SKM-1 (cell line): ENCODE data around the gene COG8.

Experiments
- DNase-seq: peaks from one replicate; lab custom pipeline; 2025; ENCODE audit not compliant: unreplicated experiment; lab: John Stamatoyannopoulos, UW

Gene COG8

DNA sequence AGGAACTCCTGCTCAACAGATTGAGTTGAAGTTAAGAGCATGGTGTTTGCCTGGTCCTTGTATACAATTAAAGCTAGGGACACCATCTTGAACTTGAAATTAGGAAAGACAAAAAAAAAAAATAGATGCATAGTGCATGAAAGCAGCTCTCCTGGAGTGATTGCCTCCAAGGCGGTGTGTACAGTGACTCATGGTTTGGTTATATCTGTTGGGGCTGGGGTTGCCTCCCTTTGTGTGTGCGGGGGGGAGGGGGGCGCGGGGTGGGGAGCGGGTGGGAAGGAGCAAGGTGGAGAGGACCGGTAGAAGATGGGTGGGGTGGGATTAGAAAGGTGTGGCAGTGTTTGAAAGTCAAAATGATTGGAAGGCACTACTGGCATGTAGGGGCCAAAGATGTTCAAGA is 8.9 kb upstream of the COG8 start:
- DNase-seq, result no peak

DNA sequence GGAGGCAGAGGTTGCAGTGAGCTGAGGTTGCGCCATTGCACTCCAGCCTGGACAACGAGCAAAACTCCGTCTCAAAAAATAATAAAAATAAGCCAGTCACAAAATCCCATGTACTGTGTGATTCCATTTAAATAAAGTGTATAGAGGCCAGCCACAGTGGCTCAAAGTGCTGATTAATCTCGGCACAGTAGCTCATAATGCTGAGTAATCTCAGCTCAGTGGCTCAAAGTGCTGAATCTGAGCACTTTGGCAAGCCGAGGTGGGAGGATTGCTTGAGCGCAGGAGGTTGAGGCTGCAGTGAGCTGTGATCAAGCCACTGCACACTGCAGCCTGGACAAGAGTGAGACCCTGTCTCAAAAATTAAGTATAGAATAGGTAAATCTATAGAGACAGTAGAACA is 7.3 kb upstream of the COG8 start:
- DNase-seq, result no peak

DNA sequence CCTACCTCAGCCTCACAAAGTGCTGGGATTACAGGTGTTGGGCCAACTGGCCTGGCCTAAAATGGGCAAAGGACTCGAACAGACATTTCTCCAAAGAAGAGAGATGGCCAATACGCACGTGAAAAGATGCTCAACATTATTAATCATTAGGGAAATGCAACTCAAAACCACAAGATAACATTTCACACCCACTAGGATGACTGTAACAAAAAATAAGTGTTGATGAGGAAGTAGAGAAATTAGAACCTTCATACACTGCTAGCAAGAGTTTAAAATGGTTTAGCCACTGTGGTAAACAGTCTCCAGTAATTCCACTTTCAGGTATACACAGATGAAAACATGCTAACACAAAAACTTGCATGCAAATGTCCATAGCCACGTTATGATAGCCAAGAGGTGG is 6.6 kb upstream of the COG8 start:
- no peak for DNase-seq

DNA sequence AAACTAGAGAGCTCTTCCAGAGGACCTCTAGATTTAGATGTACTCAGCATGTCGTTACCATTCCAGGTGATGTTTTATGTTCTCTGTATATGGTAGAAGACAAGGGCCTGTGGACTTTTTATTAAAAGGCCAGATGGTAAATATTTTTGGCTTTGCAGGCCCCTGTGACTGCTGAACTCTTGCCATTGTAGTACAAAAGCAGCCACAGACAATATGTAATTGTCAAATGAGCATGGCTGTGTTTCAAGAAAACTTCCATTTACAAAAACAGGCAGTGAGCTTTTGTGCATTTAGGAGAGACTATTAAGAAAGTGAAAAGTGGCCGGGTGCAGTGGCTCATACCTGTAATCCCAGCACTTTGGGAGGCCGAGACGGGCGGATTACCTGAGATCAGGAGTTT is 4.8 kb upstream of the COG8 start:
- no peak for DNase-seq

DNA sequence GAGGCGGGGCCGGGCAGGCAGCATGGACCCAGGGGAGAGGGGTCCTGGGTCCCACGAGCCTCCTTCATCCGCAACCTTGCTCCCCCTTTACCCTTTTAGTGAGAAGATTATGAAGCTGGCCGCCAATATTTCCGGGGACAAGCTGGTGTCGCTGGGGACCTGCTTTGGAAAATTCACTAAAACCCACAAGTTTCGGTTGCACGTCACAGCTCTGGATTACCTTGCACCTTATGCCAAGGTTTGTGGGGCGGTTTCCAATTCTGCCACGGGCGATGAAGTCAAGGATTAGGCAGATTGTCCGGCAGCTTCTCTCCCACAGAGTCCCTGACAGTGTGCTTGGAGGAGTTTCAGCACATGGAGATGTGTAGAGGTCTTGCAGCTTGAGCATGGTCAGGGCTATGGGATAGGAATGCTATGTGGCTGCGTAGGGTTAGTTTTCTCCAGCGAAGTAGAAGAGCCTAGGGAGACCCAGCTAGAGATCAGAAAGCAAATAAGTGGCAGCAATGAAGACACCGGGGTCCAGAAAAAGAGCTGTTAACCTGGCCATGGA is 806 bp upstream of the COG8 start:
- no peak for DNase-seq

DNA sequence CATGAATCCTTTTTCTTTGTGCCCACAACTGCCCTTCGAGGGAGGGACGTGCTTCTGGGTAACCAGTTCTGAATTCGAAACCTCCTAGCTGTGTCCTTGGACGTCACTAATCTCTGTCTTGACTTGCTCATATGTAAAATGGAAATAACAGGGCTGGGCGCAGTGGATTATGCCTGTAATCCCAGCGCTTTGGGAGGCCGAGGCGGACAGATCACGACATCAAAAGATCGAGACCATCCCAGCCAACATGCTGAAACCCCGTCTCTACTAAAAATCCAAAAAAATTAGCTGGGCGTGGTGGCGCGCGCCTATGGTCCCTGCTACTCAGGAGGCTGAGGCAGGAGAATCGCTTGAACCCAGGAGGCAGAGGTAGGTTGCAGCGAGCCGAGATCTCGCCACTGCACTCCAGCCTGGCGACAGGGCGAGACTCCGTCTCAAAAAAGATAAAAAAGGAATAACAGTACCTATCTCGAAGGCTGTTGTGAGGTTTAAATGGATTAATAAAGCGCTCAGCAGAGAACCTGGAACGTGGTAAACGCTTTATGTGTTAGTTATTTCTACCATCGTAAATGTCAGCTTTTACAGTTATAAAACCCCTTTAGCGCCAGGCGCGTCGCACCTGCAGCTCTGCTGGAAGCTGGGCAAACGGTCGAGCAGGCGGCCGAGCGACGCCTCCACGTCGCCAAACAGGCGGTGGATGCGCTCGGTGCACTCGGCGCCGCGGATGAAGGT is 641 bp downstream of the COG8 start:
- DNase-seq, result no peak

DNA sequence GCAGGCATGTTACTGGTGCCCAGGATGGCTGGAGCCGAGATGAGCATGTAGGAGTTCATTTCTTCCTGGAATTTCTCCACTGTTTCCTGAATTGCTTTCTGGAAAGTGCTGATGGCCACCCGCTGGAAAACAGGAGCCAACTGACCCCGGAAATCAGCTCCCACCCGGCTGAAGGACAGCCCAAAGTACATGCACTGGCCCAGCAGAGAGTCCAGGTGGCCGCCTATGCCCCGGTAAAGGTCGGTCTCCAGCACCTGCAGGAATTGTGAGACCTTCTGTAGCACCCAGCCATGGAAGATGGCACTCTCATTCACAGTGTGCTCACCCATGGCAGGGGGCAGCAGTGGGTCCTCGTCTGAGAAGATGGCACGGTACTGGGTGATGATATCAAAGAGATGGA is 4.7 kb downstream of the COG8 start:
- DNase-seq, result no peak

DNA sequence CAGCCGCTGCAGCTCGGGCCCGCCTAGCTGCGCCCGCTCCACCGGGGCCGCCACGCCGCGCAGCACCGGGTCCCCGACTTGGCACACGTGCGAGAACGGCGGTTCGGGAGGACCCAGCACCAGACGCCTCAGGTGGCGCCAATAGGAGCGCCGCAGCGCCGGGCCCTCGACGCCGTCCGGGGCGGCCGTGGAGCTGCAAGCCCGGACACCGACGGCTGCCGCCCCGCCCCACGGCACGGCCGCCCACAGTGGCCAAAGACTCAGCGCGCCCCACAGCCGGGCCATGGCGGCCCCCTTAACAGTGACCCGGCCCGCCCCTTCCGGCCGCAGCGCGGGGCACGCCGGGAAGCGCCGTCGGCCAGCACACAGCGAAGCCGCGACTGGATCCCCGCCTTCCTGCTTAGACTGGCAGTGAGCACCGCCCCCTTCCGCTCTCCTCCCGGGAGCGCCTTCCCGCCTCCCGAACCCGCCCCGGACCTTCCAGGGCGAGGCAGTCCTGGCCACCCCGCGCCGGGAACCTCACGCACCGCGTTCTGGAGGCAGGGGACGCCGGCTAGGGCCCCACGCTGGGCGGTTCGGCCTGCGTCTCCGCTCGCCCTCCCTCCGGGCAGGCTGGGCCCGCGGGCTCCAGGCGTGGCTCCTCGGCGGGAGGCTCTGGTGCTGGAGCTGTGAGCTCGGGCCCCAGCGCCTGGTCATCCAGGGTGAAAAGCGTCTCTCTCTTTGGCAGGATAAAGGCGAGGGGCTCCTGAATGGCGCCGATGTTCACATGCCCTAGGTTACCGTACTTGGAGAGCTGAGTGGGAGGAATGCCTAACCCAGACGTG is 8.9 kb downstream of the COG8 start, which contains the start of gene PDF:
Gene PDF (minus strand): TSS at position 303 of the 824 bp plus-strand sequence. CDS start 18 bp downstream, at position 285.
- peak; percentile 68 for DNase-seq

DNA sequence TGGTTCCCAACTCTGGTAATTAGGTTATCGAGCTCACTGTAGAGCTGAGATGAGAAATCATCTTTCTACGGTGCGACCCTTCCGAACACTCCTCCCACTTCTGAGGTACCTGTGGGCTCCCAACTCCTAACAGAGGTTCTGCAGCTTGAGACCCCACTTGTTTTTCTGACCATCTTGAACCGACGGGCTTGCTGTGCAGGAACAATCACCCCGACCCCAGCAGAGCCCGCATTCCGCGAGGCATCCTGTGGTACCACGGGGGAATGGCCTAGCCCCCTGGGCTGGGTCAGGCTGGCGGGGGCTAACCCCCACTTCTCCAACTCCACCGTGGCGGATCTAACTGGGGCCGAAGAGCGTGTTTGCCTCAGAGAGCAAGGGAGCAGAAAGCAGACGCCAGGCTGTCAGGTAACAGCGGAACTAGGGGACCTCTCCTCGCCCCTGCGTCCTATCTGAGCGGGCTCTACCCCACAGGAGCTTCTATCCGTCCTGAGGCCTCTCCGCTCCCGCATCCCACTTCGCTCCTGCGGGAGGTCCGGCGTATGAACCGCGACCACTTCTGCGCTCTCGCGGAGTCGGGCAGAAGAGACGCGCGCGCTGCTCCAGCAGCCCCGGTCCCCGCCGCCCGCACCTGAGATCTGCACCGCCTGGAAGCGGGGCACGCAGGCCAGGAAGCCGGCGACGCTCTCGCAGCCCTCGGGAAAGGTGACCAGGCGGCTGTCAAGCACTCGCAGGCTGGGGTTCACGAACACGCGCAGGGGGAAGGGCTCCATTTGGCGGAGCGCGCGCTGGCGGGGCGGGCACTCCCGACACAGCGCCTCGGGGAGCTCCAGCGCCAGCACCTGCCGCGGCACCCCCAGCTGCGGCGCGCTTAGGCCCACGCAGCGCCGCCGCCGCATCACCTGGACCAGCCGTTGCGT is 9.7 kb downstream of the COG8 start:
- no peak for DNase-seq

DNA sequence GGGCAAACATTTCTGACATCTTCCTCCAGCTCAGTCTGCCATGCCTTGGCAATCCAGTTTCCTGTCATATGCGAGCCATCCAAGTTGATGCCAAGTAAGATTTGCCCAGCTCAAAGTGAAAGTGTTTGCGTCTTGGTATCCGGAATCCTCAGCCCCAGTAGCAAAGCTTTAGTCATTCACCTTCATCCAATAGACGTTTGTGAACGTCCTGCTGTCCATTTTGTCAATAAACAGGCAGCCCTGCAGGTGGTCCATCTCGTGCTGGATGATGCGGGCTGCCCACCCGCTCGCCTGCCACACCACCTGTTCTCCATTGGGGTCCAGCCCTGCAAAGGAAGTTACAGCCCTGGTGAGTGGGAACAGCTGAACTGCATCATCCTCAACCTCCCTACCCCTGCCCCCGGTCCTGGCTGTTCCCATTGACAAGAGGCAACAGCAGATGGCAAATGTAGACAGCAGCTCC is 10.5 kb downstream of the COG8 start:
- DNase-seq, result no peak

DNA sequence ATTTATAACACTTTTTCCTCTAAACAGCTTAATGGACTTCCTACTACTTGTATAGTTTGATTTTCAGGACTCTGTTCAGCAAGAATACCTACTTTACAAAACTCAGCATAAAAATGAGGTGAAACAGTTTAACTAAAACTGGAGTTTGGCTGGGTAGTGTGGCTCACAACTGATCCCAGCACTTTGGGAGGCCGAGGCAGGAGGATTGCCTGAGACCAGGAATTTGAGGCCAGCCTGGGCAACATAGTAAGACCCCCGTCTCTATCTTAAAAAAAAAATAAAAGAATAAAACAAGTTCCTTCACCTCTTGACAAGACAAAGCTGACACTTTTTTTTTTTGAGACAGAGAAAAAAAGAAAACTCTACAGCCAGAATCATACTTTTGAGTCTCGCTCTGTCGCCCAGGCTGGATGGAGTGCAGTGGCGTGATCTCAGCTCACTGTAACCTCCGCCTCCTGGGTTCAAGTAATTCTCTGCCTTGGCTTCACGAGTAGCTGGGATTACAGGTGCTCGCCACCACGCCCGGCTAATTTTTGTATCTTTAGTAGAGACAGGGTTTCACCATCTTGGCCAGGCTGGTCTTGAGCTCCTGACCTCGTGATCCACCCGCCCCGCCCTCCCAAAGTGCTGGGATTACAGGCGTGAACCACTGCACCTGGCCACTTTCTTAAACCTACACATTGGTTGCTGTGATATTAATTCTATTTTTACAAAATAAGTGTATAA is 11.6 kb downstream of the COG8 start:
- DNase-seq, result no peak

DNA sequence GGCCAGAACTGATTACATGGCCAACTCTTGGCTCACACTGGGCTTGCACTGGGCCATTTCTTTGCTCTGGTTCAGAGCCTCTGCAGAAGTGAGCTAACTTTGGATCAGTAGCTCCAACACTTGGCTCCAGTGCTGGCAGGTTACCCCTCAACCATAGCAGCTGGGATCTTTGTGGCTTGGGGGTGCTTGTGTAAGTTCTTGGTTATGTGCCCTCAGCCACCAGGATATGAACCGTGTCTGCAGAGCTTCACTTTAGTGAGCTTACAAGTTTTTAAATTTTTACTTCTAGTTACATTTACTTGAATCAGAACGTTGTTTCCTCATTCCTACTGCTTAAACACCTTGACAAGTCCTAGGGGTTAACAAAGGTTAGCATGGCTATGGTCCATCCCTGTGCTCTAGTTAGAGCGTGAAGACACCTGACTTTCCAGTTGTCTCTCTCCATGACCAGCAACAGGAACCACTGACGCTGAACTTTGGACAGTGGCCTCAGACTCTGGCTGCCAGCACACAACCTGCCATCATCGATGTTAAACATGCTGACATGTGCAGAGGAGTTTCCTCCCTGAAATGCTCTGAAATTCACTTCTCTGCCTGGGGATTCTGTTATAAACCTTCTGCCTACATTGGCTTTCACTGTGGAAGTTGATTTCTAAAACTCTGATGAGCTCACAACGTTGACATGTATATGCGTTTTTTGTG is 13.0 kb downstream of the COG8 start:
- no peak for DNase-seq

DNA sequence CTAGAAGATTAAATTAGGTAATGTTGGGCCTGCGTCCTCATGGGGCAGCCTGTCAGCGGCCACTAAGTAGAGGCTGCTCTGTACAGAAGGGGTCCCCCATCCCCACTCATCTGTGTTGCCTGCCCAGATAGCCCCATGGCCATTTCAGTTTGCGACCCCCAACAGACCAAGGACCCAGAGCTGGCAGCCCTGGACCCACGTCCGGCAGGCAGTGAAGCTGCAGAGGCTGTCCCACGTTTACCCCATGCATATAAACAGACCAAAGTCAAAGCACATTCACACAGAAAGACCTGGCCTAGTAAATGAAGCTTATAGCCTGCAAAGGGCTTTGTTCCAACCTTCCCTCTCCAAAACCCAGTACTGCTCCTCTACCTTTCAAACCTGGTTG is 13.6 kb downstream of the COG8 start:
- no peak for DNase-seq

DNA sequence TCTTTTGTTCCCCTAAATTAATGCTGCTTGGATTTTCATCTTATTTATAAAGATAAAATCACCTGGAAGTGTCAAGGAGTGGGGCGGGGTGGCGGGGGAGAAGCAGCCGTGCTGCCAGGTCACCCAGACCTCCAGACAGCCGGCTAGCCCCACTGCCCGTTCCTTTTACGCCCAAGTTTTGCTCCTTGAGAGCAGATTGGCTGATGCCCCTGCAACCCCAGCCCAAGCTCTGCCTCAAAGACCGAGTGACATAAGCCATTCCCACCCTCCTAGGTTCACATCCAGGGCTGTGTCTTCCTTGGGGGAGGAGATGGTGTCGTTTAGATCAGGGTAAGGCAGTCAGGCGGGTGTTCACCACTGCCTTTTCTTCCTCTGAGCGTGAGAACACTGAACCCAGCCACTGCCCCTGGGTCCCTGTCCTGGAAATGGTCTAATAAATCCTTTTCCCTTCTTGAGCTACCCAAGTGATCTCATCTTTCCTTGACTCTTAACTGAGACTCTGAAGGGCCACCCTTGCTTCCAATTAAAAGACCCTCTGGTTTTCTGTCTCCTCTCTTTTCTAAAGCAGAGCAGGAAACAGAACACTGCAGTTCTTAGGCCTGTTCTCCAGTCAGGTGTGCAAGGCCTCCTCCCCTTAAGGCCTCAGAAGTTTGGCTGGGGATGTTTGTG is 14.6 kb downstream of the COG8 start:
- no peak for DNase-seq

DNA sequence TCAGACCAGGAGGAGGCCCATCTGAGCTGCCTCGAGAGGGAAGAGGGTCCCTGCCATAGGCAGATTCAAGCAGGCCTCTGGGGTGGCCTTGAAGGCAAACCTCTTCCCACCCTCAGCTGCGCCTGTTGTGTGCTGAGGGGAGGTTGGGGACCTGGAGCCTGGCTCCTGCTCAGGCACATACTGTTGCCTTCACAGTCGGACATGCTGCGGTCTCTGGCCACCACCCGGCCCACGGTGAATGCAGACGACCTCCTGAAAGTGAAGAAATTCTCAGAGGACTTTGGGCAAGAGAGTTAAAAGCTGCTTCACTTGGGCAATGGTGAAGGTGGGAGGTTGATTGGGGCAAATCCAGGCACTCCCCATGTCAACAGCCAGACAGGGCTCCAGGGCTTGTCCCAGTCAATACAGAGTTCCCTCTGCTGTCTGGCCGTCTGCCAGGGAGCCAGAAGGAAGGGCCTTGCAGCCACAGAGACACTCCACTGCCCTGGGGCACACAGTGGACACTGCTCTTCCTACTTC is 15.3 kb downstream of the COG8 start:
- no peak for DNase-seq

DNA sequence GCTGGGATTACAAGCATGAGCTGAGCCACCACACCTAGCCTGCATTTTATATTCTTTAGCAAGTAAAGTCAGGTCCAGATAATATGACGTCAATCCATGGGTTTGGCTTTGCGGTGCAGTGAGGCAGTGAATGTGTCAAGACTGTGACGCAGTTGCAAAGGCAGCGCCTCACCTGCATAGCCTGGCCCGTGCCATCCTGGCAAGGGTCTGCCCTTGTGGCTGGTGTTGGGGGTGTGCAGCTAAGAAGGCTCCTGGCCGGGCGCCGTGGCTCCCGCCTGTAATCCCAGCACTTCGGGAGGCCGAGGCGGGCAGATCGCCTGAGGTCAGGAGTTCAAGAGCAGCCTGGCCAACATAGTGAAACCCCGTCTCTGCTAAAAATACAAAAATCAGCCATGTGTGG is 15.9 kb downstream of the COG8 start:
- DNase-seq, result no peak

DNA sequence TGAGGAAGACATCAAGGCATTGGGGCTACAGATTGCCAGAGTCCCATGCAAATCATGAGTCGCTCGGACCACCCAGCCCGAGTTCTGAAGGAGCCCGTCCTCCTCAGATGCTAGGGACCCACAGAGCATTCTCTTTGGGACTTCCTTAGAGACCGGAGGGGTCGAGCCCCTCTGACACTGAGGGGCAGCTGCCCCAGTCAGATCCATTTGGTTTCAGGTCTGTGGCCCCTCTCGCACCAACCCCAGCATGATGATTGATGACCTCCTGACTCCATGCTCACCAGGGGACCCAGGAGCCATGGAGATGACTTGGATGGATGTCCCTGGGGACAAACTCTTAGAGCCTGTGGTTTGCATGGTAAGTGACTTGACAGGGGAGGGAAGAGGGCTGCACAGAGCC is 17.0 kb downstream of the COG8 start:
- no peak for DNase-seq

DNA sequence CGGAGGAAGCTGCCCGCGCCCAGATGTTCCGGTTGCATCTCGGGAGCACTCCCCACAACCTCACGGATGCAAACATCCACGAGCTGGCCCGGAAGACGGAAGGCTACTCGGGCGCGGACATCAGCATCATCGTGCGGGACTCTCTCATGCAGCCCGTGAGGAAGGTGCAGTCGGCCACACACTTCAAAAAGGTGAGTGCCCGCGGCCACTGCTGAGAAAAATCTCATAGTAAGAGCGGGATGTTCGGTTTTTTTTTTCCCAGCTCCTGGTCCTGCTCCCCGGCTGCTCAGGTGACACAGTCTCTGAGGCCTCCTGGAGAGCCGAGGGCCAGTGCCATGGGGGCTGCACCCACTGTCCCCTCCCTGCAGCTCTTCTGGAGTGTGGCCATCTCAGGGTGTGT is 18.3 kb downstream of the COG8 start:
- no peak for DNase-seq

DNA sequence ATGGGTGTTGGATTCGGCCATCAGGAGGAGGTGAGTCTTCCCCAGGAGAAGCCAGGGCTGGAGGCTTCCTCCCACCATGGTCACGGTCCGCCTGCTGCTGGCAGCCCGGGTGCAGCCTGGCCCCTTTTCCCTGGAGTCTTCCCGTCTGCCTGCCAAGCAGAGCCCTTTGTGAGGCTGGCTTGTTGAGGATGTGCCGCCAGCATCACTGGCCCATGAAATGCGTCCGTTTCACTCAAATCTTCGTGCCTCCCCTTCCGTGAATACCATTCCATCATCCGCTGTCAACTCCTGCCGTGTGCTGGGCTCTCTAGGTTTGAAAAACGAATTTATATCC is 18.7 kb downstream of the COG8 start:
- DNase-seq, result no peak
